MCF 10A (cell line): ENCODE results near the gene PTPRCAP. TPM values are rescaled to one million over a fixed set of nuclear protein-coding genes. Genes with fewer than 3 reads are reported as not detected.

Experiments
- BruUV-seq: library from RNA; stranded (reverse); fragments of 400-500 nt; replicated peaks from 2 replicates; lab custom pipeline; 2021; lab: Mats Ljungman, UMichigan
- CTCF ChIA-PET: fragments of 300-600 bp; sonication (Branson Sonifier 250); formaldehyde crosslinking; extraction: SDS; loops from one replicate; lab custom pipeline; 2021; ENCODE audit warnings: antibody characterized with exemption, inconsistent platforms; lab: Yijun Ruan, JAX
- POLR2A ChIA-PET: fragments of 300-600, 350-650 bp; sonication (Branson Sonifier 250); formaldehyde crosslinking; extraction: SDS; loops from one replicate; lab custom pipeline; 2020; ENCODE audit warnings: antibody characterized with exemption, inconsistent platforms; lab: Yijun Ruan, JAX
- DNase-seq: peaks from one replicate; pipeline ENCODE4 v3.0.0-alpha.2; 2018; ENCODE audit not compliant: unreplicated experiment
- H3K27ac Mint-ChIP-seq: one replicate; pipeline ENCODE4 v1.8.0; 2022; ENCODE audit warnings: mild to moderate bottlenecking, low read depth, mixed read lengths; ENCODE audit not compliant: unreplicated experiment
- H3K27me3 Mint-ChIP-seq: one replicate; pipeline ENCODE4 v1.8.0; 2022; ENCODE audit warnings: mixed read lengths; ENCODE audit not compliant: insufficient read depth, unreplicated experiment
- H3K36me3 Mint-ChIP-seq: one replicate; pipeline ENCODE4 v1.8.0; 2022; ENCODE audit warnings: mild to moderate bottlenecking, moderate library complexity, mixed read lengths; ENCODE audit not compliant: insufficient read depth, unreplicated experiment
- H3K4me1 Mint-ChIP-seq: one replicate; pipeline ENCODE4 v1.8.0; 2022; ENCODE audit warnings: mixed read lengths; ENCODE audit not compliant: insufficient read depth, unreplicated experiment
- H3K4me3 Mint-ChIP-seq: one replicate; pipeline ENCODE4 v1.8.0; 2022; ENCODE audit warnings: mild to moderate bottlenecking, moderate library complexity, mixed read lengths; ENCODE audit not compliant: unreplicated experiment
- H3K9me3 Mint-ChIP-seq: one replicate; pipeline ENCODE4 v1.8.0; 2022; ENCODE audit warnings: mixed read lengths; ENCODE audit not compliant: unreplicated experiment
- intact Hi-C: fragments of 100-400 bp; cut with micrococcal nuclease; formaldehyde crosslinking; loops from 2 replicates; pipeline ENCODE4 v1.14.1; 2022
- total RNA-seq: library from RNA; stranded (reverse); gene quantifications from 2 replicates; pipeline ENCODE4 v1.2.3, GENCODE V29; 2022
- TF ChIP-seq, protein P1 (sequence below): fragments of 200-600 bp; IDR thresholded peaks from one replicate; pipeline ENCODE4 v1.8.0; 2022; ENCODE audit warnings: antibody characterized with exemption, mild to moderate bottlenecking; ENCODE audit not compliant: unreplicated experiment

PTPRCAP gene
- total RNA-seq, 1 experiment from 2014 or later: 0.86 TPM

DNA sequence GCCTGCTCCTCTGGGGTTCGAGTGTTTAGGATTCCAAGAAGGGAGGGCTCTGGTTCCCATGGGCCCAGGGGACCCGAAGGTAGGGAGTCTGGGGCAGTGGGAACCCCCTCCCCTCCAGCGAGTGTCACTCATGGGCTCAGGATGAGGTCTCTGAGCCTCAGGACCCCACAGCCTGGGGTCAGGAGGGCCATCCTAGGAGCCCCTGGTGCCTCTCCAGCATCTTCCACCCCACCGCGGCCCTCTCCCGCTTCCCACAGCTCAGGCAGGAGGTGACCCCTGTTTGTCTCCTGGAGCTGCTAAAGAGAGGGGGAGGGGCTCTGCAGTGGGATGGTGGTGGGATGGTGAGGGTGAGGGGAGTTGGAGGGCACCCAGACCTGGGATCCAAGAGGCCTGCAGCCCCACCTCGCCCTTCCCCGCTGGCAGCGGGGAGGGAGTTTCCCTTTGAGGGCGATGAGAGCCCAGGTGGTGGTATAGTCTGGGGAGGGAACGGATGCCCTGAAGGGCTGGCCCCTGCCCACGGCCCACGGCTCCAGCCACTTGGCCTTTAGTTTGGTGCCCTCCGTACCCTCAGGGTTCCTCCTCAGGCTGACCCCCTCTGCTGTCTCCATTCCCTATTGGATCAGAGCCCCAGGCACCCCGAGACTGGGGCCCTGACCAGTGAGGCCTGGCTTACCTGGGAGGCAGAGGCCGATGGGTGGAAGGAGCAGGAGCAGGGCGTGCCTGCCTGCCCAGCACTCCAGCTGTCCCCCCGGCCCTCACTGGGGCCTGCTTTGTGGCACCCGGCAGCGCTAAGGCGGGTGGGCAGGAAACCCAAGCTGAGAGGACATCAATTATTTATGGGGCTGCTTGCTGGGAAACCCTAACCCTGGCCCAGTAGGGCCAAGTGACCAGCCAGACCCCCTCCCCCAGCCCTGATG lies 16.6 kb upstream of the PTPRCAP start:
- no TSS peak for BruUV-seq
- ChIA-PET POLR2A (no interaction called here), CTCF (interaction anchor here (0.5 kb wide), 1 partner anchor 101 kb away, joined by 5 read pairs; the partner anchor contains the start of gene POLD4)
- H3K4me1 Mint-ChIP-seq: no peaks in the 10 kb centered on the region
- no peak for DNase-seq
- H3K9me3 Mint-ChIP-seq: no peaks in the 10 kb centered on the region
- TF ChIP-seq, protein P1, sequence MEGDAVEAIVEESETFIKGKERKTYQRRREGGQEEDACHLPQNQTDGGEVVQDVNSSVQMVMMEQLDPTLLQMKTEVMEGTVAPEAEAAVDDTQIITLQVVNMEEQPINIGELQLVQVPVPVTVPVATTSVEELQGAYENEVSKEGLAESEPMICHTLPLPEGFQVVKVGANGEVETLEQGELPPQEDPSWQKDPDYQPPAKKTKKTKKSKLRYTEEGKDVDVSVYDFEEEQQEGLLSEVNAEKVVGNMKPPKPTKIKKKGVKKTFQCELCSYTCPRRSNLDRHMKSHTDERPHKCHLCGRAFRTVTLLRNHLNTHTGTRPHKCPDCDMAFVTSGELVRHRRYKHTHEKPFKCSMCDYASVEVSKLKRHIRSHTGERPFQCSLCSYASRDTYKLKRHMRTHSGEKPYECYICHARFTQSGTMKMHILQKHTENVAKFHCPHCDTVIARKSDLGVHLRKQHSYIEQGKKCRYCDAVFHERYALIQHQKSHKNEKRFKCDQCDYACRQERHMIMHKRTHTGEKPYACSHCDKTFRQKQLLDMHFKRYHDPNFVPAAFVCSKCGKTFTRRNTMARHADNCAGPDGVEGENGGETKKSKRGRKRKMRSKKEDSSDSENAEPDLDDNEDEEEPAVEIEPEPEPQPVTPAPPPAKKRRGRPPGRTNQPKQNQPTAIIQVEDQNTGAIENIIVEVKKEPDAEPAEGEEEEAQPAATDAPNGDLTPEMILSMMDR: no peak
- H3K36me3 Mint-ChIP-seq: peaks cover 4% of the 10 kb centered on the region
- no peak overlapping the region for H3K4me3 Mint-ChIP-seq
- no peak overlapping the region for H3K27ac Mint-ChIP-seq
- intact Hi-C loops: no loop called here
- no peaks in the 10 kb centered on the region for H3K27me3 Mint-ChIP-seq

DNA sequence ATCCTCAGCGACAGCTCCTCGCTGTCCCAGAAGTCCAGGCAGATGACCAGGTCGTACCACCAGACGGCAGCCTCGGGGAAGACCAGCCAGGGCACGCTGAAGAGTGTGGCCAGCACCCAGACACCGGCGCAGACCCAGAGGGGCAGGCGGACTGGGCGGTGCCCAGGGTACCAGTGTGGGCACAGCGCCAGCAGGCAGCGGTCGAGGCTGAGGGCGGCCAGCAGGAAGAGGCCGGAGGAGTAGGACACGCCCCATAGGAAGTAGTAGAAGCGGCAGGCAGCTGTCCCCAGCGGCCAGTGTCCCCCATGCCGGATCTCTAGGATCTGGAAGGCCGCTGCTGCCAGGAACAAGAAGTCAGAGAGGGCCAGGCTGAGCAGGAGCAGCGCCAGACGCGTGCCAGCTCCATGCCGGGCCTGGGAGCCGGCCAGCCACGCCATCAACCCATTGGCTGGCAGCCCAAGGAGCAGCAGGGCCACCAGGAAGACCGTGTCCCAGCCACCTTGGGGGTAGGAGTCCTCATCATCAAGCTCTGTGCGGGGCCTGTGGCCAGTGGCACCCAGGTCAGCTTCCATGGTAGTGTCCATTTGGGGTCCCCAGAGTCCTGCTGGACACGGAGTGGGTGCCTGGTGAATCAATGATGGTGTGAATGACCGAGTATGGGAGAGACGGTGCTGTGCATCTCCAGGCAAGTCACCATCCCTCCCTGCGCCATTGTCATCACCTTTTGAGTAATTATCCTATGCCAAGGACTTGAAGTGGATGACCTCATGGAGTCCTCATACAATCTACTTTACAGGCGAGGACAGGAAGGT lies 14.9 kb upstream of the PTPRCAP start, which contains the start of gene GPR152:
GPR152 (minus strand) TSS at position 589 of the 812 bp plus-strand sequence; CDS start at position 584, 5 bp downstream.
- H3K27ac Mint-ChIP-seq: no peak within 1 kb of the TSS
- H3K4me1 Mint-ChIP-seq: no peaks in the 10 kb centered on the region
- TF ChIP-seq, protein P1: no peak
- ChIA-PET POLR2A (no interaction called here), CTCF (interaction anchor here (0.8 kb wide), 1 partner anchor 51 kb away, joined by 3 read pairs; the partner anchor contains the start of gene PPP1CA)
- DNase-seq: no peak
- no peaks in the 10 kb centered on the region for H3K9me3 Mint-ChIP-seq
- H3K4me3 Mint-ChIP-seq: no peak within 1 kb of the TSS
- BruUV-seq: no TSS peak
- intact Hi-C loops: no loop called here
- no peaks in the 10 kb centered on the region for H3K27me3 Mint-ChIP-seq
- peaks cover 4% of the 10 kb centered on the region for H3K36me3 Mint-ChIP-seq

DNA sequence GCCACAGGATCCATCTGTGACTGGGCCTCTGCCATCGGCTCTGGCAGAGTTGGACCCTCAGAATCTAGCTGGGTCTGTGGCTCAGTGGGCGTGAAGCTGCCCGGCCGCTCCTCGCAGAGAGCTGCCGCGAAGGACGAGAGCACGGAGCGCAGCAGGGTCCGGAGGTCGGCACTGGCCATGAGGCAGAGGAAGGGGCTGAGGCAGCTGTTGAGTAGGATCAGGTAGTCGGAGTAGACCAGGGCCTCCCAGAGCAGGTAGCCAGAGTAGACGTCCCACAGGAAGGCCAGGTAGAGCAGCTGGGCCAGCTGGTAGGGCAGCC lies 14.1 kb upstream of the PTPRCAP start:
- Mint-ChIP-seq H3K36me3 (peaks cover 4% of the 10 kb centered on the region), H3K9me3 (no peaks in the 10 kb centered on the region), H3K27ac (no peak overlapping the region), H3K4me1 (no peaks in the 10 kb centered on the region), H3K4me3 (no peak overlapping the region), H3K27me3 (no peaks in the 10 kb centered on the region)
- TF ChIP-seq, protein P1: no peak
- no peak for DNase-seq
- CTCF ChIA-PET: no interaction called here
- no TSS peak for BruUV-seq
- POLR2A ChIA-PET: no interaction called here
- intact Hi-C loops: no loop called here
